ACHN (cell line): ENCODE results near the gene MDGA2.

Experiments
- DNase-seq: peaks from one replicate; pipeline ENCODE4 v3.0.0-alpha.2; 2015
- in situ Hi-C: cut with HindIII; loops from 2 replicates; pipeline ENCODE4 v1.10.0; 2017; ENCODE audit warnings: low sequenced_read_pairs, low pct_ligation_motif_present, low pct_unique_long_range_greater_than_20kb

The MDGA2 gene

GRCh38 chr14:47524524-47524923 lies 150.9 kb downstream of the MDGA2 start:
- in situ Hi-C loops: no loop called here
- no peak for DNase-seq

- in situ Hi-C loops: no loop called here
- no peak for DNase-seq
Measured at GRCh38 chr14:47520382-47520781, 155.0 kb downstream of the MDGA2 start.

GRCh38 chr14:47511829-47512228 lies 163.6 kb downstream of the MDGA2 start:
- DNase-seq: no peak
- in situ Hi-C loops: no loop called here

- DNase-seq: no peak
- in situ Hi-C loops: no loop called here
Measured at GRCh38 chr14:47509957-47510356, 165.4 kb downstream of the MDGA2 start.

GRCh38 chr14:47507861-47508260 lies 167.5 kb downstream of the MDGA2 start:
- DNase-seq: no peak
- in situ Hi-C loops: no loop called here

GRCh38 chr14:47500369-47500768 lies 175.0 kb downstream of the MDGA2 start:
- no peak for DNase-seq
- in situ Hi-C loops: no loop called here

GRCh38 chr14:47490766-47491165 lies 184.6 kb downstream of the MDGA2 start:
- DNase-seq: peak; percentile 31
- in situ Hi-C loops: no loop called here

GRCh38 chr14:47490353-47490752 lies 185.1 kb downstream of the MDGA2 start:
- in situ Hi-C loops: no loop called here
- DNase-seq: peak; percentile 68

GRCh38 chr14:47485421-47485820 lies 190.0 kb downstream of the MDGA2 start:
- no peak for DNase-seq
- in situ Hi-C loops: no loop called here

- DNase-seq: no peak
- in situ Hi-C loops: no loop called here
Measured at GRCh38 chr14:47483449-47483848, 192.0 kb downstream of the MDGA2 start.

- no peak for DNase-seq
- in situ Hi-C loops: no loop called here
Measured at GRCh38 chr14:47471075-47471474, 204.3 kb downstream of the MDGA2 start.

GRCh38 chr14:47466916-47467315 lies 208.5 kb downstream of the MDGA2 start:
- no peak for DNase-seq
- in situ Hi-C loops: no loop called here

GRCh38 chr14:47454025-47454424 lies 221.4 kb downstream of the MDGA2 start:
- DNase-seq: no peak
- in situ Hi-C loops: no loop called here

GRCh38 chr14:47447076-47447475 lies 228.3 kb downstream of the MDGA2 start:
- in situ Hi-C loops: no loop called here
- no peak for DNase-seq

GRCh38 chr14:47442211-47442610 lies 233.2 kb downstream of the MDGA2 start:
- peak; percentile 91 for DNase-seq
- in situ Hi-C loops: no loop called here

- in situ Hi-C loops: no loop called here
Measured at GRCh38 chr14:47439953-47440352, 235.5 kb downstream of the MDGA2 start.

GRCh38 chr14:47438650-47439140 lies 236.7 kb downstream of the MDGA2 start:
- peak; percentile 69 for DNase-seq
- in situ Hi-C loops: no loop called here

More at GRCh38 chr14:47439953-47440352, 235.5 kb downstream of the MDGA2 start:
- no peak for DNase-seq

GRCh38 chr14:47435331-47435965 lies 240.0 kb downstream of the MDGA2 start:
- in situ Hi-C loops: no loop called here
- DNase-seq: no peak

GRCh38 chr14:47427629-47428028 lies 247.8 kb downstream of the MDGA2 start:
- in situ Hi-C loops: no loop called here
- no peak for DNase-seq

- DNase-seq: no peak
- in situ Hi-C loops: no loop called here
Measured at GRCh38 chr14:47425302-47425701, 250.1 kb downstream of the MDGA2 start.

GRCh38 chr14:47422191-47422590 lies 253.2 kb downstream of the MDGA2 start:
- in situ Hi-C loops: no loop called here
- no peak for DNase-seq
